PC-9 (cell line): ENCODE results near the gene IFIT2. TPM values are rescaled to one million over a fixed set of nuclear protein-coding genes. Genes with fewer than 3 reads are reported as not detected.

Experiments used
- BruUV-seq: library from RNA; stranded (reverse); fragments of 400-500 nt; replicated peaks from 2 replicates; lab custom pipeline; 2021; lab: Mats Ljungman, UMichigan
- CTCF ChIA-PET: fragments of 300-600 bp; sonication (Branson Sonifier 250); formaldehyde crosslinking; loops from one replicate; lab custom pipeline; 2022; ENCODE audit warnings: antibody characterized with exemption; lab: Charles Lee
- POLR2A ChIA-PET: fragments of 300-600 bp; sonication (Branson Sonifier 250); formaldehyde crosslinking; loops from one replicate; lab custom pipeline; 2022; ENCODE audit warnings: antibody characterized with exemption; ENCODE audit not compliant: unreplicated experiment; lab: Charles Lee
- DNase-seq, 2 experiments: peaks; one replicate each; pipeline versions ENCODE4 v3.0.0 to v3.0.0-alpha.2; 2015 to 2022; ENCODE audit warnings: mixed read lengths in 1 of 2
- H2AFZ ChIP-seq: fragments of 200-600 bp; sonication (generic); 2 replicates; pipeline ENCODE4 v1.8.1; 2017; ENCODE audit warnings: antibody characterized with exemption
- H3F3A ChIP-seq: fragments of 200-600 bp; sonication (generic); 2 replicates; pipeline ENCODE4 v1.8.1; 2017; ENCODE audit warnings: antibody characterized with exemption, mild to moderate bottlenecking, low read depth; ENCODE audit not compliant: insufficient read depth
- H3K27ac ChIP-seq: fragments of 200-600 bp; sonication (generic); 2 replicates; pipeline ENCODE4 v1.6.1; 2016; ENCODE audit warnings: mixed run types
- H3K27me3 ChIP-seq: fragments of 200-600 bp; sonication (generic); 2 replicates; pipeline ENCODE4 v1.6.1; 2016; ENCODE audit warnings: low read depth, mixed run types; ENCODE audit not compliant: insufficient read depth
- H3K36me3 ChIP-seq: fragments of 200-600 bp; sonication (generic); 2 replicates; pipeline ENCODE4 v1.6.1; 2016; ENCODE audit warnings: low read depth, mixed run types
- H3K4me1 ChIP-seq: fragments of 200-600 bp; sonication (generic); replicated peaks from 2 replicates; pipeline ENCODE4 v1.6.1; 2016; ENCODE audit warnings: mixed run types; ENCODE audit not compliant: insufficient read depth
- H3K4me2 ChIP-seq: fragments of 200-600 bp; sonication (generic); 2 replicates; pipeline ENCODE4 v1.6.1; 2017; ENCODE audit warnings: mixed run types
- H3K4me3 ChIP-seq: fragments of 200-600 bp; sonication (generic); 2 replicates; pipeline ENCODE4 v1.6.1; 2016; ENCODE audit warnings: mixed run types
- H3K79me2 ChIP-seq: fragments of 200-600 bp; sonication (generic); 2 replicates; pipeline ENCODE4 v1.6.1; 2017; ENCODE audit warnings: low read depth, mixed run types
- H3K9me2 ChIP-seq: fragments of 200-600 bp; sonication (generic); 2 replicates; pipeline ENCODE4 v1.8.1; 2017; ENCODE audit warnings: mild to moderate bottlenecking; ENCODE audit not compliant: insufficient read depth
- H3K9me3 ChIP-seq: fragments of 200-600 bp; sonication (generic); 2 replicates; pipeline ENCODE4 v1.8.1; 2016; ENCODE audit warnings: low read depth; ENCODE audit not compliant: insufficient read depth
- H4K20me1 ChIP-seq: fragments of 200-600 bp; sonication (generic); 2 replicates; pipeline ENCODE4 v1.8.1; 2017; ENCODE audit not compliant: insufficient read depth
- CTCF ChIP-seq: fragments of 200-600 bp; sonication (generic); conservative IDR thresholded peaks from 2 replicates; pipeline ENCODE4 v1.6.1; 2017; ENCODE audit warnings: mixed run types, antibody characterized with exemption, mild to moderate bottlenecking, moderate library complexity
- EZH2 ChIP-seq: fragments of 200-600 bp; sonication (generic); IDR thresholded peaks from 2 replicates; pipeline ENCODE4 v1.8.0; 2017; ENCODE audit warnings: antibody characterized with exemption, low read depth
- intact Hi-C: fragments of 100-400 bp; cut with micrococcal nuclease; formaldehyde crosslinking; loops from one replicate; pipeline ENCODE4 v1.10.0; 2022; ENCODE audit not compliant: unreplicated experiment
- total RNA-seq: library from RNA; stranded (reverse); gene quantifications from 2 replicates; pipeline ENCODE4 v1.2.3, GENCODE V29; 2021

IFIT2 gene
- total RNA-seq, 1 experiment from 2014 or later = 4.4 TPM

DNA sequence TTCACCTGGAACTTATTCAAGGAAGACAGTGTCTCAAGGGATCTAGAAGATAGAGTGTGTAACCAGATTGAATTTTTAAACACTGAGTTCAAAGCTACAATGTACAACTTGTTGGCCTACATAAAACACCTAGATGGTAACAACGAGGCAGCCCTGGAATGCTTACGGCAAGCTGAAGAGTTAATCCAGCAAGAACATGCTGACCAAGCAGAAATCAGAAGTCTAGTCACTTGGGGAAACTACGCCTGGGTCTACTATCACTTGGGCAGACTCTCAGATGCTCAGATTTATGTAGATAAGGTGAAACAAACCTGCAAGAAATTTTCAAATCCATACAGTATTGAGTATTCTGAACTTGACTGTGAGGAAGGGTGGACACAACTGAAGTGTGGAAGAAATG, 36.9 kb downstream of the IFIT2 start:
- H4K20me1 ChIP-seq = no peaks in the 10 kb centered on the region
- TF ChIP-seq EZH2 = no peak
- no peak for TF ChIP-seq CTCF
- H2AFZ ChIP-seq = no peak overlapping the region
- H3K9me2 ChIP-seq = no peaks in the 10 kb centered on the region
- H3K4me3 ChIP-seq = no peak overlapping the region
- H3K79me2 ChIP-seq = no peaks in the 10 kb centered on the region
- no peaks in the 10 kb centered on the region for H3F3A ChIP-seq
- H3K36me3 ChIP-seq = no peaks in the 10 kb centered on the region
- no peaks in the 10 kb centered on the region; the same call in 1 of the 2 replicates for H3K4me1 ChIP-seq
- intact Hi-C loops = no loop called here
- DNase-seq = no peak
- H3K4me2 ChIP-seq = no peak overlapping the region
- CTCF ChIA-PET = no interaction called here
- no TSS peak for BruUV-seq
- no peak overlapping the region for H3K27ac ChIP-seq
- no peaks in the 10 kb centered on the region for H3K9me3 ChIP-seq
- POLR2A ChIA-PET = no interaction called here
- H3K27me3 ChIP-seq = no peaks in the 10 kb centered on the region

GRCh38 chr10:89339875-89340274, 38.0 kb downstream of the IFIT2 start:
- POLR2A ChIA-PET = no interaction called here
- CTCF ChIA-PET = no interaction called here
- TF ChIP-seq CTCF (no peak), EZH2 (no peak)
- H3F3A ChIP-seq = no peaks in the 10 kb centered on the region
- no peaks in the 10 kb centered on the region for H3K9me3 ChIP-seq
- DNase-seq = no peak
- H3K4me2 ChIP-seq = no peak overlapping the region
- H3K79me2 ChIP-seq = no peaks in the 10 kb centered on the region
- no peak overlapping the region for H3K27ac ChIP-seq
- no peaks in the 10 kb centered on the region for H3K36me3 ChIP-seq
- no peaks in the 10 kb centered on the region for H3K9me2 ChIP-seq
- no peaks in the 10 kb centered on the region for H3K4me1 ChIP-seq
- H3K27me3 ChIP-seq = no peaks in the 10 kb centered on the region
- H2AFZ ChIP-seq = no peak overlapping the region
- H3K4me3 ChIP-seq = no peak overlapping the region
- BruUV-seq = no TSS peak
- no peaks in the 10 kb centered on the region for H4K20me1 ChIP-seq
- intact Hi-C loops = no loop called here

- Histone ChIP-seq H2AFZ (no peak overlapping the region), H3K4me3 (no peak overlapping the region), H3F3A (peaks cover 10% of the 10 kb centered on the region; the same call in 1 of the 2 replicates), H3K9me3 (no peaks in the 10 kb centered on the region), H3K27me3 (no peaks in the 10 kb centered on the region), H3K36me3 (no peaks in the 10 kb centered on the region), H3K4me2 (no peak overlapping the region), H4K20me1 (no peaks in the 10 kb centered on the region), H3K79me2 (no peaks in the 10 kb centered on the region), H3K4me1 (peaks cover 13% of the 10 kb centered on the region), H3K27ac (no peak overlapping the region), H3K9me2 (no peaks in the 10 kb centered on the region)
- intact Hi-C loops = no loop called here
- TF ChIP-seq CTCF (no peak), EZH2 (no peak)
- DNase-seq = no peak
- CTCF ChIA-PET = no interaction called here
- POLR2A ChIA-PET = no interaction called here
- BruUV-seq = no TSS peak
Measured at GRCh38 chr10:89341649-89342048, 39.8 kb downstream of the IFIT2 start.
